ENCODE results near the gene LIME1.
A peak's percentile ranks its signal among the peaks of the same experiment; 100 is the strongest.

Gene LIME1

DNA sequence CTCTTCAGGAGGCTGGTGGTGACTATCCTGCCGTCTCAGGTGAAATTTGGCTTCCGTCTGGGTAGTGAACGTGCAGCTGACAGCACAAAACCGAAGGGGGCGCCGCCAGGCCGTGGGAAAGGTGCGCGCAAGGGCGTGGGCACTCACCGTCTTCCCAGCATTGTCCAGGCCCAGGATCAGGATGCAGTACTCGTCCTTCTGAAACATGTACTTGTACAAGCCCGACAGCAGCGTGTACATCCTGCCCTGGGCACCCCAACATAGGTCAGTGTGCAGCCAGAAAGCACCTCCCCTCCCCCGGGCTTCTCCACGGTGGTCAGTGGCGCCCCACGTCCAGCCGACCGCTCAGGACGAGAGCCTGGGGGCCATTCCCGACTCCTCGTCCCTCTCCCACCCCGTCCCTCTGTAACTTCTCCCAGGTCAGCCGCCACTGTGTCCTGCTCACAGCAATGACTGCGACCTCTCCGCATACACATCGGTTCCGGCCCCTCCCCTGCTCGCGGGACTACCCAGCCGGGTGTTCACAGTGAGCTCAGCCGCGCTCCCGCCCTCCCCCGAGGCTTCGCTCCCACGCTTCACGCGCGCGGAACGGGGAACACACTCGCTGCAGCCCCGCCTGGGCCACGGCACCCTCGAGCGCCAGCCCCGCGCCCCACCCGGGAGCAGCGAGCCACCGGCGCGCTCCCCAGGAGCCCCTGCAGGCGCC is 29.5 kb upstream of the LIME1 start:
- H3K36me3 ChIP-seq, result peaks cover 69% of the 10 kb centered on the region
- H3K27me3 ChIP-seq (ENCODE audit: insufficient read depth, low read depth, severe bottlenecking), result no peaks in the 10 kb centered on the region
- TF ChIP-seq, protein P1, sequence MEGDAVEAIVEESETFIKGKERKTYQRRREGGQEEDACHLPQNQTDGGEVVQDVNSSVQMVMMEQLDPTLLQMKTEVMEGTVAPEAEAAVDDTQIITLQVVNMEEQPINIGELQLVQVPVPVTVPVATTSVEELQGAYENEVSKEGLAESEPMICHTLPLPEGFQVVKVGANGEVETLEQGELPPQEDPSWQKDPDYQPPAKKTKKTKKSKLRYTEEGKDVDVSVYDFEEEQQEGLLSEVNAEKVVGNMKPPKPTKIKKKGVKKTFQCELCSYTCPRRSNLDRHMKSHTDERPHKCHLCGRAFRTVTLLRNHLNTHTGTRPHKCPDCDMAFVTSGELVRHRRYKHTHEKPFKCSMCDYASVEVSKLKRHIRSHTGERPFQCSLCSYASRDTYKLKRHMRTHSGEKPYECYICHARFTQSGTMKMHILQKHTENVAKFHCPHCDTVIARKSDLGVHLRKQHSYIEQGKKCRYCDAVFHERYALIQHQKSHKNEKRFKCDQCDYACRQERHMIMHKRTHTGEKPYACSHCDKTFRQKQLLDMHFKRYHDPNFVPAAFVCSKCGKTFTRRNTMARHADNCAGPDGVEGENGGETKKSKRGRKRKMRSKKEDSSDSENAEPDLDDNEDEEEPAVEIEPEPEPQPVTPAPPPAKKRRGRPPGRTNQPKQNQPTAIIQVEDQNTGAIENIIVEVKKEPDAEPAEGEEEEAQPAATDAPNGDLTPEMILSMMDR (IDR thresholded peaks at IDR 0.05; ENCODE audit: low read depth, low read length), result peak; percentile 82
- peak overlapping the region; percentile 61 for H3K4me3 ChIP-seq (ENCODE audit: low read depth, low read length)
- DNase-seq, result peak; percentile 80
- peak overlapping the region; percentile 94 for H3K27ac ChIP-seq
- no peaks in the 10 kb centered on the region for H3K9me3 ChIP-seq (ENCODE audit: severe bottlenecking)

DNA sequence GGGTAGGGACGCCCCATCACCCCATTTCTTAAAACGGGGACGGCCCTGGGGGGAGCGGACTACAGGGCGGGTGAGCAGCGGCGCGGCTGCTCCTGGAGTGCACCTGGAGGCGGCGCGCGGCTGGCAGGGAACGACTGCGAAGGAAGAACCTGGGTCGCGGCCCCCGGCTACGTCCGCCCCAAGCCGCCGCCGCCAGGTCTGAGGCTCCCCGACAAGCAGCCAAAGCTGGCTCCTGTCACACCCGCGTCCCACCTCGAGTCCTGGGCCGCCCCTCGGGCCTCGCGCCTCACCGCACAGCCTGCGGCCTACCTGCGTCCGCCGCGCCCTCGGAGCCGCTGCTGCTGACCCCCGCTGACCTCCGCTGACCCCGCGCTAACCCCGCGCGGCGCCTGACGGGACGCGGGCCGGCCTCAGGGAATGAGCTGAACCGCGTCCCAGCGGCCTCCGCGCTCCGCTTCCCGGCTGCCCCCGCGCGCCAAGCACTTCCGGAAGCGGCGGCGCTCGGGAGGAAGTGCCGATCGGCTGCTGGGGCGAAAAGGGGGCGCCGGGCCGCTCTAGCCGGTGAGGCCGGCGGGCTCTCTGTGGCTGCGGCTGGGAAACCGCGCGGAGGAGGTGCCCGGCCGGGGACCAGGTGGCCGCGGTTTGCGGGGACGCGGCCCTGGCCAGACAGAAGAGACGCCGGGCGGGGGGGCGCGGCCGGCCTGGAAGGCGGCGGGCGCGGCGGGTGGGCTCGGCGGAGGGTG is 28.7 kb upstream of the LIME1 start, which contains the start of the genes ARFRP1 and ZGPAT:
Gene ARFRP1, minus strand, starts transcription at position 419 of the 743 bp plus-strand sequence. CDS start 885 bp downstream, outside the sequence.
Gene ZGPAT, plus strand, starts transcription at position 482 of the 743 bp plus-strand sequence. CDS start 542 bp downstream, outside the sequence.
- TF ChIP-seq, protein P1 (IDR thresholded peaks at IDR 0.05; ENCODE audit: low read depth, low read length), result no peak
- Histone ChIP-seq H3K27me3 (ENCODE audit: insufficient read depth, low read depth, severe bottlenecking) (no peaks in the 10 kb centered on the region), H3K27ac (peak within 1 kb of the TSS; percentile 94), H3K36me3 (peaks cover 76% of the 10 kb centered on the region), H3K9me3 (ENCODE audit: severe bottlenecking) (no peaks in the 10 kb centered on the region), H3K4me3 (ENCODE audit: low read depth, low read length) (peak within 1 kb of the TSS; percentile 61)
- peak; percentile 86 for DNase-seq

DNA sequence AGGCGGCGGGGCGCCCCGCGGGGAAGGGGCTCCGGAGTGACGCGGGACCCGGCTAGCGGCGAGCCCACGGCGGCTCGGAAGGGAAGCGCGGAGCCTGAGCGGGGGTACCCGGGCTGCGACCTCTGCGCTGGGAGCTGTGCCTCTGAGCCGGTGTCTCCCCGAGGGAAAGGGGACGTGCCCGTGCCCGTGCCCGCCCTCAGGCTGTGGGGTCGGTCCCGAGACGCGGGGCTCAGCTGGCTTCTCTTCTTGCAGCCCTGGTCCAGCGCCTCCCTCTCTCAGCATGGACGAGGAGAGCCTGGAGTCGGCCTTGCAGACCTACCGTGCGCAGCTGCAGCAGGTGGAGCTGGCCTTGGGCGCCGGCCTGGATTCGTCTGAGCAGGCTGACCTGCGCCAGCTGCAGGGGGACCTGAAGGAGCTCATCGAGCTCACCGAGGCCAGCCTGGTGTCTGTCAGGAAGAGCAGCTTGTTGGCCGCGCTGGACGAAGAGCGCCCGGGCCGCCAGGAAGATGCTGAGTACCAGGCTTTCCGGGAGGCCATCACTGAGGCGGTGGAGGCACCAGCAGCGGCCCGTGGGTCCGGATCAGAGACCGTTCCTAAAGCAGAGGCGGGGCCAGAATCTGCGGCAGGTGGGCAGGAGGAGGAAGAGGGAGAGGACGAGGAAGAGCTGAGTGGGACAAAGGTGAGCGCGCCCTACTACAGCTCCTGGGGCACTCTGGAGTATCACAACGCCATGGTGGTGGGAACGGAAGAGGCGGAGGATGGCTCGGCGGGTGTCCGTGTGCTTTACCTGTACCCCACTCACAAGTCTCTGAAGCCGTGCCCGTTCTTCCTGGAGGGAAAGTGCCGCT is 27.9 kb upstream of the LIME1 start:
- Histone ChIP-seq H3K9me3 (ENCODE audit: severe bottlenecking) (no peaks in the 10 kb centered on the region), H3K27ac (peak overlapping the region; percentile 94), H3K27me3 (ENCODE audit: insufficient read depth, low read depth, severe bottlenecking) (no peaks in the 10 kb centered on the region), H3K36me3 (peaks cover 82% of the 10 kb centered on the region), H3K4me3 (ENCODE audit: low read depth, low read length) (peak overlapping the region; percentile 61)
- TF ChIP-seq, protein P1 (IDR thresholded peaks at IDR 0.05; ENCODE audit: low read depth, low read length), result no peak
- DNase-seq, result peak; percentile 16

DNA sequence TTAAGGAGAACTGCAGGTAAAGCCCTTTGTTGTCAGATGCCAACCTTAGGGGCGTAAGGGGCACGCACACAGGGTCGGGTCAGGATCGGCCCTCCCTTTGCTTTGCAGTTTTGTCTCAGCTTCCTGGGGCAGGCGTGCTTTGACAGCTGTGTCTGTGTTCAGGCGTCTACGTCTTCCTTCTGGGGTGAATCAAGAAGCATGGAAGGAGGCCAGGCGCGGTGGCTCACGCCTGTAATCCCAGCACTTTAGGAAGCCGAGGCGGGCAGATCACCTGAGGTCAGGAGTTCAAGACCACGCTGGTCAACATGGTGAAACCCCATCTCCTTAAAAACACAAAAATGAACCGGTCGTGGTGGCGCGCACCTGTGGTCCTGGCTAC is 27.3 kb upstream of the LIME1 start:
- no peak overlapping the region for H3K27ac ChIP-seq
- DNase-seq, result no peak
- no peaks in the 10 kb centered on the region for H3K9me3 ChIP-seq (ENCODE audit: severe bottlenecking)
- TF ChIP-seq, protein P1 (IDR thresholded peaks at IDR 0.05; ENCODE audit: low read depth, low read length), result no peak
- no peaks in the 10 kb centered on the region for H3K27me3 ChIP-seq (ENCODE audit: insufficient read depth, low read depth, severe bottlenecking)
- no peak overlapping the region for H3K4me3 ChIP-seq (ENCODE audit: low read depth, low read length)
- H3K36me3 ChIP-seq, result peaks cover 80% of the 10 kb centered on the region

DNA sequence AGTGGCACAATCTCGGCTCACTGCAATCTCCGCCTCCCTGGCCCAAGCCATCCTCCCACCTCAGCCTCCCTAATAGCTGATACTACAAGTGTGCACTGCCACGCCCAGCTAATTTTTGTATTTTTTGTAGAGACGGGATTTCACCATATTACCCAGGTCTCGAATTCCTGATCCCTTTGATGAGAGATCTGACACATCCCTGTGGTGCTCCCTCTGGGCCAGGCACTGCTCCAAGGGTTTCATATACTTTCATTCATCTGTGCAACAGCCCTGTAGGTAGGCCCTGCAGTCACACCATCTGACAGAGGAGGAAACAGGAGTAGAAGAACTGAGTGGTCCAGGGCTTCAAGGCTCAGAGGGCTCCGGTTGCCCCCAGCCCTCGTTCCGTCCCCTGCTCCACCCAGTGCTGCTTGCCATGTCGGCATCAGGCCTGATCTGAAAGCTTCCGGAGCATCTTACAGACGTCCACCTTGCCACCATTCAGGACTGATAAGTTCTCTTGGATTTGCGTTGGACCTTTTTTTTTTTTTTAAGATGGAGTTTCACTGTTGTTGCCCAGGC is 25.3 kb upstream of the LIME1 start:
- Histone ChIP-seq H3K27me3 (ENCODE audit: insufficient read depth, low read depth, severe bottlenecking) (no peaks in the 10 kb centered on the region), H3K4me3 (ENCODE audit: low read depth, low read length) (no peak overlapping the region), H3K9me3 (ENCODE audit: severe bottlenecking) (no peaks in the 10 kb centered on the region), H3K36me3 (peaks cover 76% of the 10 kb centered on the region), H3K27ac (no peak overlapping the region)
- TF ChIP-seq, protein P1 (IDR thresholded peaks at IDR 0.05; ENCODE audit: low read depth, low read length), result no peak
- no peak for DNase-seq
